ENCODE data around the gene QRSL1.
"Not testable (repeated sequence)": the region's sequence is repeated elsewhere in the genome, so short reads cannot be mapped to it uniquely, and the experiment has no call there.

The QRSL1 gene, protein sequence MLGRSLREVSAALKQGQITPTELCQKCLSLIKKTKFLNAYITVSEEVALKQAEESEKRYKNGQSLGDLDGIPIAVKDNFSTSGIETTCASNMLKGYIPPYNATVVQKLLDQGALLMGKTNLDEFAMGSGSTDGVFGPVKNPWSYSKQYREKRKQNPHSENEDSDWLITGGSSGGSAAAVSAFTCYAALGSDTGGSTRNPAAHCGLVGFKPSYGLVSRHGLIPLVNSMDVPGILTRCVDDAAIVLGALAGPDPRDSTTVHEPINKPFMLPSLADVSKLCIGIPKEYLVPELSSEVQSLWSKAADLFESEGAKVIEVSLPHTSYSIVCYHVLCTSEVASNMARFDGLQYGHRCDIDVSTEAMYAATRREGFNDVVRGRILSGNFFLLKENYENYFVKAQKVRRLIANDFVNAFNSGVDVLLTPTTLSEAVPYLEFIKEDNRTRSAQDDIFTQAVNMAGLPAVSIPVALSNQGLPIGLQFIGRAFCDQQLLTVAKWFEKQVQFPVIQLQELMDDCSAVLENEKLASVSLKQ

DNA sequence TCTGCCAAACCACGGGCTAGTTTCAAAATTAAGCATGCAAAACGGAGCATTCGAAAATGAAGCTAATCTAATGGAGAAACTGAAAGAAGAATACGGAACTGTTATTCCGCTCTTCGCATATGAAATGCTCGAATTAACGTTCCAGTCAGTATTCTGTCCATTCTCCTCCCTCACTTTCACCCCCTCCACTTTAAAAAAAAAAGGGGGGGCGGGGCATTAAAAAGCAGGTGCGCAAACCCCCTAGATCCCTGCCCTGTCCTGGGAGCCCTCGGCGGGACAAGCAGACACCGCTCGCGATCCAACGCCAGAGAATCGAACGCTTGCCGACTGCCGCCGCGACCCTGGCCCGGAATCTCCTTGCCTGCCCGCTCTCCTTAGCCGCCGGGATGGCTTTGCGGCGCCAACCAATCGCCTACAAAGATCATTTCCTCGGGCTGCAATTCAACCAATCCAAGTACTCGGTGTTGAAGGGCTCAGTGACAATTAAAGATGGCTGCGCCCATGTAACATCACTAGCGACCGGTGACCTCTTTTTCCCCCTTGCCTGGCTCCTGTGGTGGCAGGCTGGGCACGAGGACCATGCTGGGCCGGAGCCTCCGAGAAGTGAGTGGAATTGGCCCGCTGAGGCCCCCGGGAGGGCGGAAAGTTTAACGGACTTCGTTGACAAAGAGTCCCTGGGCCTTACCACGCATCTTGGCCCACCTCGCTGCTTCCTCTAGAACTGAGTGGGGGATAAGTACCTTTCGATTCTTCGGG is at the start of gene QRSL1, which contains the start of gene RTN4IP1:
Gene QRSL1, plus strand, starts transcription at position 476 of the 756 bp plus-strand sequence. Its CDS starts 104 bp downstream, at position 580.
Gene RTN4IP1, minus strand, starts transcription at position 396 of the 756 bp plus-strand sequence. CDS start 477 bp downstream, outside the sequence.
- peak; percentile 95 for DNase-seq

DNA sequence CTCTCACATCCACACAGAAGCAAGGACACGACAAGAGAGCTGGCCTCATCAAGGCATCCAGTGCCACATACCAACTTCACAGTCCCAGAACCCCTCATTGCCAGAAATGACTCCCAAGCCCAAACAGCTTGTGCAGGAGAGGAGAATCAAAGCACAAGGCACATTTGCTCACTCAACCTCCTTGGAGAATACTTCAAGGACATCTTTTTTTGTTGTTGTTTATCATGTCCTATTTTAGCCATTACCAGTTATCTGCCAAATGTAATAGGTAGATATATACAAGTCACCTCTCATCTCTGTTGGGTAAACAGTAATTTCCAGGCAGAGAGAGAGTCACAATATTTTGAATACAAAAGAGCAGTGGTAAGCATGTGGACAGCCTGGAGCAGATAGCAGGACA is 47.9 kb upstream of the QRSL1 start:
- DNase-seq: no peak

DNA sequence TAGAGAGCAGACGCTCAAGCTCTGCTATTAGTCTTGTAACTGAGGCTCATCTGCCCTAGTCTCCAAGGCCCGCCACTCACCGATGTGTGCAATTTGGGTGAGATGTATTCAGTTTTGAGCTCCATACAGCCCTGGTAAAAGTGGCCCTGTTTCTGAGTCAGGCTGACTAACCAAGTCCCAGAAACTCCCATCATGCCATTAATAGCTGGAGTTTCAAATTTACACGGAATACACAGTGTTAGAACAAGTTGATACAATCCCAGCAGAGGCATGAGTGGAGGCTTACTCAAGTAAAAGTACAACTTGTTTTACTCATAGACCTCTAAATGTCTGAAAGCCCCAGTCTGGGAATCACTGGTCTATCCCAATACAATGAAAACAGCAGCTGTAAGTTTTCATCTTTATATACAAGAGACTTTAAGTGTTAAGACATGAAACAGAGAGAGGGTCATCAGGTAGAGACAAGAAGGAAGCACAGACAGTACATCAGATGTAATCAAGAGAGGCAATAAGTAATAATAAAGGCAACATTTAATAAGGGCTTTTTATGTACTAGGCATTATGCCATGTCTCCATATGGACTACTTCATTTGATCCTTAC is 42.5 kb upstream of the QRSL1 start:
- no peak for DNase-seq

DNA sequence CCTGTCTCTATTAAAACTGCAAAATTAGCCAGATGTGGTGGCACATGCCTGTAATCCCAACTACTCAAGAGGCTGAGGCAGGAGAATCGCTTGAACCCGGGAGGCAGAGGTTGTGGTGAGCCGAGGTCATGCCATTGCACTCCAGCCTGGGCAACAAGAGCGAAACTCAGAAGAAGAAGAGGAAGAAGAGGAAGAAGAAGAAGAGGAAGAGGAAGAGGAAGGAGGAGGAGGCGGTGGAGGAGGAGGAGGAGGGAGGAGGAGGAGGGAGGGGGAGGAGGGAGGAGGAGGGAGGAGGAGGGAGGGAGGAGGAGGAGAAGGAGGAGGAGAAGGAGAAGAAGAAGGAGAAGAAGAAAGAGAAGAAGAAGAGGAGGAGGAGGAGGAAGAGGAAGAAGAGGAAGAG is 40.4 kb upstream of the QRSL1 start:
- not testable (repeated sequence) for DNase-seq

DNA sequence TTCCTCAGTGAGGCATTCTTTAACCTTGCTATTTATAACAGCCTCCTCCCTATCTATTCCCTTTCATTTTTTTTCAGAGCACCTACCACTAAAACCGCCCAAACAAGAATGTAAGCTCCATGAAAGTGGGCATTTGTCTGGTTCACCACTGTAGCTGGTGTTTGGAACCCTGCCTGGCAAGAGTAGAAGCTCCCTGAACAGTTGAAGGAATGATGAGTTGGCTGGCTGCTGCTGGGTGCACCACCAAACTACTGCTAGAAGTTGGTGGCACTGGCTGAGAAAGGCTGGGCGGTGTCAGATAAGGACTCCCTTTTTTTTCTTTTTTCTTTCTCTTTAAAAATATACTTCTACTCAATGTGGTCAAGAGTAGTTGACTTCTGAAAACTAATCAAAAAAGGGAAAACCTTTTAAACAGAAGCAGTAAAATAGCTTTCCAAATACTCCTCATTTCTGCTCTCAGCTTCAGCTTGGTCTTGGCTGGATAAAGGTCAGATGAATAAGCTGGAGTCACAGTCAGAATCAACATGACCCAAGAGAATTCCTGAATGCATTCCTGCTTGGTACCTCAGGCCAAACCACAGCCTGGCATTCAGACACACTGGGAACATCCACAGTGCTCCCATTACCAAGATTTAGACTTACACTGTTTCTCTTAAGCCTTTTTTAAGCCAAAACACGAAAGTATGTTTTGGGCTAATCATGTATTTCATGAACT is 38.1 kb upstream of the QRSL1 start:
- no peak for DNase-seq

DNA sequence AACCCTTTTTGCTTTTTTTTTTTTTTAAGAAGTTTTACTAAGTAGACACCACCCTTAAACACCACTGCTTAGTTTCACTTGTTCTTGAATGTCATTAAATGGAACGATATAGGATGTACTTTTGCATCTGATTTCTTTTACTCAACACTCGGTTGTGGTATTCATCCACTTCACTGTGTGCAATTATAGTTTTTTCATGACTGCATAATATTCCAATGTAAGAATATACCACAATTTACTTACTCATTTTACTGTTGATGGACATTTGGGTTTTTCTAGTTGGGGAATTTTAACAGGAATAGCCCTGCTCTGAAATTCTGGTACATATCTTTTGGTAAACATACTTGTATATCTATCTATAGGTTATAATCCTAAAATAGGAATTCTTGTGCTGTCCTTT is 29.9 kb upstream of the QRSL1 start:
- DNase-seq: no peak

DNA sequence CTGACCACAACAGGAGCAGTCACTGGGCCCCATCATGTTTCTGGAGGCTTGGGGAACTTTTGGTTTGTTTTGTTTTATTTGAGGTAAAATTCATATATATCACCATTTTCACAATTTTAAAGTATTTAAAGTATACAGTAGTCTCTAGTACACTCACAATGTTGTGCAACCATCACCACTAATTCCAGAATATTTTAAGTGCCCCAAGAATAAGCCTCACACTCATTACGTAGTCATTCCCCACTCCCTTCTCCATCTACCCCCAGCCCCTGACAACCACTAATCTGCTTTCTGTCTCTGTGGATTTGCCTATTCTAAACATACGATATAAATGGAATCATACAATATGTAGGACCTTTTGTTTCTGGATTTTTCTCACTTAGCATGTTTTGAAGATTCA is 29.0 kb upstream of the QRSL1 start:
- no peak for DNase-seq

DNA sequence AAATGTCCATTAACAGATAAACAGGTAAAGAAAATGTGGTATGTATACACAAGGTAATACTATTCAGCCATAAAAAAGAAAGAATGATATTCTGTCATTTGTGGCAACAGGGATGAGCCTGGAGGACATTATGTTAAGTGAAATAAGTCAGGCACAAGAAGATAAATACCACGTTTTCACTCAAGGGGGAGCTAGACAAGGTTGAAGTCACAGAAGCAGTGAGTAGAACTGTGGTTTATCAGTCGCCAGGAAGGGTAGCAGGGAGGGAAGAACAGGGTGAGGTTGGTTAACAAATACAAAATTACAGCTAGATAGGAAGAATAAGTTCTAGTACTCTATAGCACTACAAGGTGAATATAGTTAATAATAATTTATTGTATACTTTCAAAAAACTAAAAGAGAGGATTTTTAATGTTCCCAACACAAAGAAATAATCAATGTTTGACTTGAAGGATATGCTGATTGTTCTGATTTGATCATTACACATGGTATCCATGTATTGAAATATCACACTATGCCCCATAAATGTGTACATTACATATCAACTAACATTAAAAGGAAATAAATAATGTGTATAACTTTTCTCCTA is 21.2 kb upstream of the QRSL1 start:
- peak; percentile 68 for DNase-seq

DNA sequence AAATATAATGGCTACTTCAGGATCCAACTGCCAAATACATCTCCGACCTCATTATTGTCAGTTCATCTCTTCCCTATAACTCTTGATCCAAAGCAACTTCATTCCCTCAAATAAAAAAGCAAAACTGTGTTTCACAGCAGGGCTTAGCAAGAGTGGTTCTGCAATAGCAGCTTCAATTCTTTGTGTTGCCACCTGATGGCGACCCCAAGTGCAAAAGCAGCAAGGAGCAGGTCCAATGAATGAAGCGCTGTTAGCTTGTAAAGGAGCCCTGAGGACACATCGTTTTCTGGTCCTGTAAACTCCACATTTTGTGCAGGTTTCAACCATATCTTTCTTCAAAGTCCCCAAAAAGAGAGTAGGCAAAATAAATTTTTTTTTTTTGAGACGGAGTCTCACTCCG is 19.7 kb upstream of the QRSL1 start:
- DNase-seq: peak; percentile 4

DNA sequence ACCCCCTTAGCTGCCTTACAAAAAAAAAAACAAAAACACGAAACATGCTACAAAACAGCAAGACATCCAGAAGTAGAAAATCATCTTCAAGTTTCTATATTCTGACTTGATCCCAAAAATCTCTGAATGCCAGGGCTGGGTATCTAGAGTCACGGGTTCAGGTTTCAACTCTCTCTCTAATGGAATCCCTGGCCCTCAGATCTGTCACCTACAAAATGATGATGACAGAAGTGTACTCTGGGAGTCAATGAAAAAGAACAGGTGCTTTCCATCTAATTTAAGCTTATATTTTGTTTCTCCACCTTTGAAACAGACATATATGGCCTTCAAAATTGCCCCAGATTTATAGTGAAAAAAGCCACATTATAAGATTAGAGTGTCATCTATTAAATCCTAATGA is 18.3 kb upstream of the QRSL1 start:
- no peak for DNase-seq

DNA sequence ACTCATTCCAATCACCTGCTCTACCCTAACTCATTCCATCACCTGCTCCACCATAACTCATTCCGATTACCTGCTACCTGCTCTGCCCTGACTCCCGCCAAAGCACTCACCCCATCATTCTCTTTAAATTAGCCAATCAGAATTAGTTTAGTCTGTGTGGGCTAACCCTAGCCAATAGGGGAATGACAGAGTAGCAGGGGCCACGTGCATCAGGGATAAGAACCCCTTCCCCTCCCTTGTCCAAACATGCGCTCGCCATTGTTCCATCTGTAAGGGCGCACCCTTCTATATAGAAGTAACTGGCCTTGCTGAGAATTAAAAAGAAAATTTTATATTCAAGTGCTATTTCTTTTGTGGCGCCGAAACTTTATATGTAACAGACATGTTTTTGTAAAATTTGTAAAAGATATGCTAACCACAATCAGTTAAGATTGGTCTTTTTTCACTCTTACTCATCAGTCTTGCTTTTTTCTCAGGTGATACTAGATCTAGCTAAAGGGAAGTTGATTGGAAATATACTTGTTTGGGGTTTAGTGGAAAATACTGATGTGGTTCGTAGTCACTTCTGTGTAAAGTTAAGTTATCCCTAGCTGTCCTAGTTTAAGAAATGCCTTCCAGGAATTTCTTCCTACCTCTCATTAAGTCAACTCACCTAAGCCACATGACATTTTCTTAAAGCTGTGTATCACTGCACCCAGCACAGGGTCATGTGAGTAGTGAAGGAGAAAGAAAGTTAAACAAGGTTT is 16.5 kb upstream of the QRSL1 start:
- no peak for DNase-seq

DNA sequence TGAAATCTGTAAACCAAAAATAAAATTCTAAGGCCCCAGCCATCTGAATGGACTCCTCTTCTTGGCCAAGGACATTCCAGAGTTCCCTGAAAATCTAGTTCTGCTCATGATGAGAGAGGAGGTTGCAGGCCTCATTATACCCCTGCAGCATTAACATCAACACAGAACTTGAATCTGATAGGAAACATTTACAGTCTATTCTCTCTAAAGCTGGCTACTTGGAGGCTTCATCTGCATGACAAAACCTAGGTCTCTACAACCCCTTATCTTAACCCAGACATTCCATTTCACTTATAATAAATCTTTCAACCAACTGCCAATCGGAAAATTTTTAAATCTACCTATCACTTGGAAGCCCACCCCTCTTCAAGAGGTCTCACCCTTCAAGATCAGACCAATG is 15.8 kb upstream of the QRSL1 start:
- DNase-seq: no peak

DNA sequence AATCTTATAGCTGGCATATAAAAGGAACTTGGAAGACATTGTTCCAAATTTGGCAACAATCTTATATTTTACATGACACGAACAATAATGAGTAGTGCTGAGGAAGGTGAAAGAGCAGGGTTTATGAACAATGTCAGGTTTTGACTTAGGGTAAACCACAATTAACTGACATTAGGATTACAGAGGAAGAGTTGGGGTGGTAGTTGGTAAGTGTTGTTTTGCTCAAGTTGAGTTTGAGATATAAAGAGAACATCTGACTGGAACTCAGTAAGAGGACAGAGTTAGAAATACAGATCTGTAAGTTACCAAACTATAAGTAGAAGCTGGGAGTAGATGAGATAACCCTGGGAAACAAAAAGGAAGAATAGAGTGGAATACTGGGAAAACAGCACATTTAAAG is 15.2 kb upstream of the QRSL1 start:
- no peak for DNase-seq

DNA sequence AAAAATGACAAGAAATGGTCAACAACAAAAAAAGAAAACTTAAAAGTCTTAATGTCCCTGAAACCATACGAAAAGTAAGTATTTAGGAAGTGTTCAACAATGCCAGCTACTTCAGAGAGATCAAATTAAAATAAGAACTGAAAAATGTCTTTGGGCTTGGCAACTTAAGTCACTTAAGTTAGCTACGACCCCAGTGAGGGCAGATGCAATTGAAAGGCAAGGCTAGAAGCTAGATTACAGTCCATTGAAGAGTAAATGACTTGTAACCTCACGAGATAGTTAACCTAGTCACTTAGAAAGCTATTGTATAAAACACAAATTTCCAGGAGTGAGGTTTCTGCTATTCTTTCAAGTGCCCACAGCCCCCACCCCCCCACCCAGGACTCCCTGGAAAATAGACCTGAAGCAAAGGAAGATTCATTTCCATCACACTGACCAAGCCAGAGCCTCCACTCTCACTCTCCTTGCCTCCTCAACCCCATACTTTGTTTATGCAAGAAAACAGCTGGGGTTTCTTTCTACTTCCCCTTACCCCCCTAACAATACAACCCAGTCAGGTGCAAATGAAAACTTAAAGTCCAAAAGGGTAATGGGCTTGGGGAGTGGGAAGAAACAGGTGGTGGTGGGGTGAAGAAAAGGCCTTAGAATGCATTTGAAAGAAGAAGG is 14.7 kb upstream of the QRSL1 start:
- no peak for DNase-seq

DNA sequence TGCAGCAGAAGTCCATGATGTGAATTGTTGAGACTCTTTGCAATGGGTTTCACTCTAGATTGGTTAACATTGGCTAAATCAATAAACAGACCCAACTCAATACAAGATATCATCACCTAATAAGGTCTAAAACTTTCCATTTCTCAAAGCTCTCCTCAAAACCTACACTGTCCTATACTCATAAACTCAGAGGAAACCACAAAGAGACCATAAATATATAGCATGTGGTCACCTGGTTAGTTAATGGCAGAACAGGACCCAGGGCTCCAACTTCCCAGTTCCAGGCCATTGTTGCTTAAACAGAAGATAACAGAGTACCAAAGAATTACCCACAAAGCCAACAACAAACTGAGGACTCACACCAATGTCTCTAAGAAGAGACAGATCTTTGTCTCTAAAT is 12.1 kb upstream of the QRSL1 start:
- no peak for DNase-seq

DNA sequence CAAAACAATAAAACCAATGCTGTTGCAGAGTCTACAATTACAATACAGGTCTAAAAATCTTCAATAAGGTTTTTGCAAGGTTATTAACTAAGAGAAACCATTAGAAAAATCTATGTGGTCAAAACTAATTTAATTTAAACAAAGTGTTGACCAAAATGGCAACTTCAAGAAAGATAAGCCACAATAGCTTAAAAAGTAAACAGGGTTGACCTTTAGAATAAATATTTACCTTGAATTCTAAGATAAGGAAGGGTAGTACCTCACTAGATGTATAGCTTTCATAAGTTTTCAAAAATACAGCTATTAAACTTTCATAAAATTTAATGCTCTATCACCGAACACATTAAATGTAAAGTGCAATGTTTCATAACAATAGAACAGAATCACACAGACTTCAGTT is 11.5 kb upstream of the QRSL1 start:
- no peak for DNase-seq

DNA sequence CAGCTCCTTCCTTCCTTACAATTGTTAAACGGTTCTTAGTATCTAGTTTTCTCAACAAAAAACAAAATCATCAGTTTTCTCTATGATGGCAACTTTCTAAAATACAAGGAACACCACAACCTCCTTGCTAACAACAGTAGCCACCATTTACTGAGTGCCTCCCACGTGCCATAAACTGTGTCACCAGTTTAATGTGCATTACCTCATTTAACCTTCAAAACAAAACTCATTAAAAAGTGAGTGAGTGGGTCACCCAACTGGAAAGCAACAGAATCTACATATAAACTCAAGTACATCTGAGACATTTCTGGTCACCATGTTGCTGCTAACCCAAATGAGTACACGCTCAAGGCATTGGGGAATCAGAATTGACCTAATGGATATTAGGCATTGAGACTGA is 11.1 kb upstream of the QRSL1 start:
- DNase-seq: no peak

DNA sequence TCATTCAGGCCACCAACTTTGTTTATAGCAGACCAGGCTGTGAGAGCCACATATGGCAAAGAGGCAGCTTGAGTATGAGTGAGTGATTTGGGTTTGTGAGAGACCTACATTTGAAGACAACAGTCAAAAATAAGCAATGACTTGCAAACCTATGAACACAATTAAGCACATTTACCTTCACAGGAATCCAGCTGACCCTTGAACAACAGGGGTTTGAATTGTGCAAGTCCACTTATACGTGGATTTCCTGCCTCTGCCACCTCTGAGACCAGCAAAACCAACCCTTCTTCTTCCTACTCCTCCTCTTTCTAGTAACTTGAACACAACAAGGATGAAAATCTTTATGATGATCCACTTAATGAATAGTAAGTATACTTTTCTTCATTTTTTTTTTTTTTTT is 10.2 kb upstream of the QRSL1 start:
- no peak for DNase-seq

DNA sequence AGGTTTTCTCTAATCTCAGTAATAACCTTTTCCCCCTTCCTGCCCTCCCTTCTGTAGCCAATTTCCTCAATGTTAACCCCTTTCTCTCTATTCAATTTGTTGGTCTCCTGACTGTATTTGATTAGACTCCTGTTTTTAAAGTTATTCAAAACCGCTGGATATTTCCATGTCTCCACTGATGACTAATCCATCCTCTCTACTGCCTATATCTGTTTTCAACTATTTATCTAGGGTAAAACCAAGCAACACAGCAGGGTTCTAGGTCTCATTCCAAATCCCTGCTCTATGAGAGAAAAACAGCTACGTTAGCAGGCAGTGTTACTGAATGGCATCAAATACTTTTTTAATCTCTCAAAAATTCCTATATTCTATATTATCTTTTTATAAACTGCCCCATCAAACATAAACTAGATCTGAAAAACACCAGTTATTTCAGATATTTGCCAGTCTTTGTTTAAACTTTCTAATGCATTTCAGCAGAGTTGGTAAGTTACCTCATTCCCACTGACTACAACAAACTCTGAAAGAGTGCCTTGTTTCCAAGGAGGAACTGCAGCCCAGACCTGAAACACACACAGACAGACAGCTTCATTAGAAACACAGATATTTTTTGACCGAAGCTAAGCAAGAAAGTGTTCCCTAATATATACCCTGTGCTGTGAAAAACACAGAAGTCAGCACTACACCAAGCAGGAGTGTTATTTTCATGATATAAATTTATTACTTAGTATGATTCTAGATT is 8.3 kb upstream of the QRSL1 start:
- DNase-seq: no peak

DNA sequence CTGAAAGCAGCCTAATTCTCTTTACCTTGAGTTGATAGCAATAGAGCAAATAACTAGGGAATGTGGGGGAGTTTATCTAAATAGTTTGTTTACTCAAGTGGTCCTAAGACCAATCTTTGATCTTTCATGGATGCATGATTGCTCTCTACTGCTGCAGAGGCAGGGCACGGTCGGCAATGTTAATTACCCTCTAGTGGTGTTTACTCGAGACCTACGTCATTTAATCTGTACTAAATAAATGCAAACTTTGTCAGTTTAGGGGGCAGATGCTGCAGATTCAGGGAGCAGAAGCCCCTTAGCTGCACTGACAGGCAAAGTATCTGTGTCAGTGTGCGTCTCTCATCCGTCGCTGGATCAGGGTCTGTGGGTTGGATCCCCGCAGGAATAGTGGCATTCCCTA is 7.0 kb upstream of the QRSL1 start:
- no peak for DNase-seq

Data from NCI-H2029 treated with DMSO at 0.1 percent for 48 hours (cell line).